Measurements from ENCODE around the gene EGFL8. TPM values are rescaled to one million over a fixed set of nuclear protein-coding genes. Genes with fewer than 3 reads are reported as not detected.

Gene EGFL8
- total and polyA plus RNA-seq, 9 of the 15 experiments (the other 6 are each of a cell fraction or from before 2014, with no cell fraction given) = 2.2 to 47.4 (median 14.2) TPM

GRCh38 chr6:32195902-32196681, 31.7 kb downstream of the EGFL8 start (continued):
- TF ChIP-seq, protein P1, sequence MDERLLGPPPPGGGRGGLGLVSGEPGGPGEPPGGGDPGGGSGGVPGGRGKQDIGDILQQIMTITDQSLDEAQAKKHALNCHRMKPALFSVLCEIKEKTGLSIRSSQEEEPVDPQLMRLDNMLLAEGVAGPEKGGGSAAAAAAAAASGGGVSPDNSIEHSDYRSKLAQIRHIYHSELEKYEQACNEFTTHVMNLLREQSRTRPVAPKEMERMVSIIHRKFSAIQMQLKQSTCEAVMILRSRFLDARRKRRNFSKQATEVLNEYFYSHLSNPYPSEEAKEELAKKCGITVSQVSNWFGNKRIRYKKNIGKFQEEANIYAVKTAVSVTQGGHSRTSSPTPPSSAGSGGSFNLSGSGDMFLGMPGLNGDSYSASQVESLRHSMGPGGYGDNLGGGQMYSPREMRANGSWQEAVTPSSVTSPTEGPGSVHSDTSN (CRISPR knock-in tag; IDR thresholded peaks at IDR 0.05; ENCODE audit: low read depth) = 0 out of 2 replicates have a peak, but pooled peaks have one; percentile 37
- TF ChIP-seq, protein P1 (tag; conservative IDR thresholded peaks at IDR 0.05; ENCODE audit: low read depth) = no peak
- TF ChIP-seq, protein P2, sequence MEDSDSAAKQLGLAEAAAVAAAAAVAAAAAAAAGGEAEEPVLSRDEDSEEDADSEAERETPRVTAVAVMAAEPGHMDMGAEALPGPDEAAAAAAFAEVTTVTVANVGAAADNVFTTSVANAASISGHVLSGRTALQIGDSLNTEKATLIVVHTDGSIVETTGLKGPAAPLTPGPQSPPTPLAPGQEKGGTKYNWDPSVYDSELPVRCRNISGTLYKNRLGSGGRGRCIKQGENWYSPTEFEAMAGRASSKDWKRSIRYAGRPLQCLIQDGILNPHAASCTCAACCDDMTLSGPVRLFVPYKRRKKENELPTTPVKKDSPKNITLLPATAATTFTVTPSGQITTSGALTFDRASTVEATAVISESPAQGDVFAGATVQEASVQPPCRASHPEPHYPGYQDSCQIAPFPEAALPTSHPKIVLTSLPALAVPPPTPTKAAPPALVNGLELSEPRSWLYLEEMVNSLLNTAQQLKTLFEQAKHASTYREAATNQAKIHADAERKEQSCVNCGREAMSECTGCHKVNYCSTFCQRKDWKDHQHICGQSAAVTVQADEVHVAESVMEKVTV (CRISPR knock-in tag; IDR thresholded peaks at IDR 0.05) = no peak
- TF ChIP-seq ADNP (tag; IDR thresholded peaks at IDR 0.05) (no peak), TAF1 (IDR thresholded peaks at IDR 0.05; ENCODE audit: control insufficient read depth, extremely low read depth, insufficient read depth, low read length, severe bottlenecking) (peak; percentile 74), HNRNPK (IDR thresholded peaks at IDR 0.05; ENCODE audit: low read depth, low read length, poor library complexity, severe bottlenecking) (no peak), GABPA (tag; conservative IDR thresholded peaks at IDR 0.05; ENCODE audit: low read depth) (peak; percentile 81), ZNF143 (CRISPR knock-in tag; IDR thresholded peaks at IDR 0.05) (no peak), MTF1 (CRISPR knock-in tag; IDR thresholded peaks at IDR 0.05; ENCODE audit: borderline replicate concordance) (no peak), TRIM28 (IDR thresholded peaks at IDR 0.05) (no peak), FOXP1 (CRISPR knock-in tag; IDR thresholded peaks at IDR 0.05) (peak; percentile 74), E4F1 (CRISPR knock-in tag; IDR thresholded peaks at IDR 0.05; ENCODE audit: borderline replicate concordance) (no peak), MLLT1 (IDR thresholded peaks at IDR 0.05) (peak in 1 of 2 experiments; percentile 68; a peak in 1 of 4 replicates)
- TF ChIP-seq, protein P3, sequence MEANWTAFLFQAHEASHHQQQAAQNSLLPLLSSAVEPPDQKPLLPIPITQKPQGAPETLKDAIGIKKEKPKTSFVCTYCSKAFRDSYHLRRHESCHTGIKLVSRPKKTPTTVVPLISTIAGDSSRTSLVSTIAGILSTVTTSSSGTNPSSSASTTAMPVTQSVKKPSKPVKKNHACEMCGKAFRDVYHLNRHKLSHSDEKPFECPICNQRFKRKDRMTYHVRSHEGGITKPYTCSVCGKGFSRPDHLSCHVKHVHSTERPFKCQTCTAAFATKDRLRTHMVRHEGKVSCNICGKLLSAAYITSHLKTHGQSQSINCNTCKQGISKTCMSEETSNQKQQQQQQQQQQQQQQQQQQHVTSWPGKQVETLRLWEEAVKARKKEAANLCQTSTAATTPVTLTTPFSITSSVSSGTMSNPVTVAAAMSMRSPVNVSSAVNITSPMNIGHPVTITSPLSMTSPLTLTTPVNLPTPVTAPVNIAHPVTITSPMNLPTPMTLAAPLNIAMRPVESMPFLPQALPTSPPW (CRISPR knock-in tag; IDR thresholded peaks at IDR 0.05) = no peak; the same call in none of the 2 replicates
- TF ChIP-seq, protein P4, sequence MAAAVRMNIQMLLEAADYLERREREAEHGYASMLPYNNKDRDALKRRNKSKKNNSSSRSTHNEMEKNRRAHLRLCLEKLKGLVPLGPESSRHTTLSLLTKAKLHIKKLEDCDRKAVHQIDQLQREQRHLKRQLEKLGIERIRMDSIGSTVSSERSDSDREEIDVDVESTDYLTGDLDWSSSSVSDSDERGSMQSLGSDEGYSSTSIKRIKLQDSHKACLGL (CRISPR knock-in tag; IDR thresholded peaks at IDR 0.05; ENCODE audit: borderline replicate concordance, poor library complexity, severe bottlenecking) = no peak

Measured in K562 (cell line).